Posterior vena cava (tissue), 2 donors: Measurements from ENCODE around the gene TREH. TPM values are rescaled to one million over a fixed set of nuclear protein-coding genes. Genes with fewer than 3 reads are reported as not detected.
"Not testable (repeated sequence)": the region's sequence is repeated elsewhere in the genome, so short reads cannot be mapped to it uniquely, and the experiment has no call there.

Experiments
- DNase-seq: peaks from one replicate; pipeline ENCODE4 v3.0.0-alpha.2; 2020; ENCODE audit warnings: low spot score
- intact Hi-C, 2 donors: fragments of 100-400 bp; cut with DNase I; formaldehyde crosslinking; loops; one replicate each; pipeline versions ENCODE4 v1.14.1 to v1.14.2; 2022 to 2023
- total RNA-seq, 2 donors: library from RNA; stranded (reverse); fragmentation: NEBNext Ultra II Directional; extraction: Animal tissue kit (Norgen Biotek cat#: 25700); gene quantifications; one replicate each; pipeline ENCODE4 v1.2.1, GENCODE V29; 2021
- donor health status: DM: yes; HTN: yes; CAD: no.
- donor health status: DM: yes; HTN: yes; CAD: no.

TREH gene
- total RNA-seq, 2 donors from 2014 or later: not detected

DNA sequence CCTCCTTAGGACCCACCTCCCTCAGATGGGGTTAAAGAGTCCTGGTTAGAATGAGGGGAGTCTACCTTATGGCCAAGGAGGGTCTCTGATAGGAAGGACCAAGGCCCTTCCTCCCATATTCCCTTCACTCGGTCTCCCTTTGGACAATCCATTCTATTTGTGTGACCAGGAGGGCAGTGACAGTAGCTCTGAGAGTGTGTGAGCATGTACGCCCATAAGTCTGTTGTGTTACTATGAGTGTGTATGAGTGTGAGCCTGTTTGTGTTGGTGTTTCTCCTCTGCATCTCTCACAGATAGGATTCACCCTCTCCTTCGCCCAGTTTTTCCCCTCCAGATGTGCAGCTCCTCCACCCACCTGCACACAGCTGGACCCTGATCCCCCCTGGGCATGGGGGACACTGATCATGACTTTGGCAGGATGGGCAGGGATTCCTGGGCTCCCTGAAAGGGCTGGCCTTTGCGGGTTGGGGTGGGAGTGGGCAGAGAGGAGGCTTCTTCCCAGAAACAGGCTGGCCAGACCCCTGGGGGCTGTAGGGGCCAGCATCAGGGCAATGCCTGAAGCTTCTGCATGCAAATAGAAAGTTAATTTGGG is 57.6 kb downstream of the TREH start:
- intact Hi-C loops: no loop called here
- DNase-seq: peak; percentile 66

DNA sequence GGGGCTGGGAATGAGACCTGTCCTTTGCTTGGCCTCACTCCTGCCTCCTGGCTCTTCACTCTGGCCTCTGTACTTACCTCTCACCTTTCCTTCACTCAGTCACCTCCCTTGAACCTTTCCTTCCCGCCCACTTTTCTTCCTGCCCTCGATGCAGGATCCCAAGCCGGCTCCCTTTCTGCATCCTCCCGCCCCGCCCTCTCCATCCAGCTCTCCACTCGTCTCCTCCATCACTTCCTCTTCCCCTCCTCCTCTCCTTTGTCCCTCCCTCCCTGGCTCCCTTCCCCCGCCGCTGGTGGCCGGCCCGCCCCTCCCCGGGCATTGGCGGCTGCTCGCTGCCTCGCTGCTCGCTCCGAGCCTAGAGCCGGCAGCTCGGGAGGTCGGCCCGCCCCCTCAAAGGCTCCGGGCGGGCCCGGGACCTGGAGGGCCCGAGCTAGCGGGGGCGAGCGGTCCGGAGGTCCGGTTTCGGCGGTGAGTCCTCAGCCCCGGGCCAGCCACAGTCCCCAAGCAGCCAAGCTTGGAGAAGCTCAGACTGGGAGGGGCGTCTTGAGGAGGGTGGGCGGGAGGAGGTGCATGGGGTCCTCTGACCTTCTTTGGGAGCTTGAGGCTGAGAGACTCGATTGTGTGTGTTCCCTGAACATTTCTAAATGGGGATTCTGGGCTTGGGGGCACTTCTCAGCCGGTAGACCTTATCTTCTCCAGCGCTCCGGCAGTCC is 58.2 kb downstream of the TREH start:
- intact Hi-C loops: no loop called here
- DNase-seq: peak; percentile 97

DNA sequence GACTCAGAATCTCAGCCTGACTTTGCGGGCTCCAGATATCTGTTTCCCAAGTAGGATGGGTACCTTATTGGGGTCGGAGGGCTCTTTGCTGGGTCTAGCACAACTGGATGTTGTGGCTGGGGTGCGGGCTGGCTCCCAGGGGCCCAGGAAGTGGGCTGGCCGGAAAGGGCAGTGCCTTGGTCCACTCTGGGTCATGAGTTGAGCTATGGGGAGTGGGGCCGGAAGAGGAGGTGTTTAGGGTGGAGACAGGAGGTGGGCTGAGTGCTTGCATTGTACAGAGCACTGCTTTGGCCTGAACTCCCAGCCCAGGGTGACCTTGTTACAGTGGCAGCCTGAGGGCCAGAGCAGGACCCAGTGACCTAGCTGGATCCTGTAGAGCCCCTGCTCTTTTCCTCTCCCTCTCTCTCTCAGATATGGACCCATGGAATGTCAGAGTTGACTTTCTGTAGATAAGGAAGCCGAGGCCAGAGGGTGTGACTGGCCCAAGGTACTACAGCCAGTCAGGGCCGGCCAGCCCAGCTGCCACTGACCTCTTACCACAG is 58.9 kb downstream of the TREH start:
- intact Hi-C loops: no loop called here
- peak; percentile 71 for DNase-seq

DNA sequence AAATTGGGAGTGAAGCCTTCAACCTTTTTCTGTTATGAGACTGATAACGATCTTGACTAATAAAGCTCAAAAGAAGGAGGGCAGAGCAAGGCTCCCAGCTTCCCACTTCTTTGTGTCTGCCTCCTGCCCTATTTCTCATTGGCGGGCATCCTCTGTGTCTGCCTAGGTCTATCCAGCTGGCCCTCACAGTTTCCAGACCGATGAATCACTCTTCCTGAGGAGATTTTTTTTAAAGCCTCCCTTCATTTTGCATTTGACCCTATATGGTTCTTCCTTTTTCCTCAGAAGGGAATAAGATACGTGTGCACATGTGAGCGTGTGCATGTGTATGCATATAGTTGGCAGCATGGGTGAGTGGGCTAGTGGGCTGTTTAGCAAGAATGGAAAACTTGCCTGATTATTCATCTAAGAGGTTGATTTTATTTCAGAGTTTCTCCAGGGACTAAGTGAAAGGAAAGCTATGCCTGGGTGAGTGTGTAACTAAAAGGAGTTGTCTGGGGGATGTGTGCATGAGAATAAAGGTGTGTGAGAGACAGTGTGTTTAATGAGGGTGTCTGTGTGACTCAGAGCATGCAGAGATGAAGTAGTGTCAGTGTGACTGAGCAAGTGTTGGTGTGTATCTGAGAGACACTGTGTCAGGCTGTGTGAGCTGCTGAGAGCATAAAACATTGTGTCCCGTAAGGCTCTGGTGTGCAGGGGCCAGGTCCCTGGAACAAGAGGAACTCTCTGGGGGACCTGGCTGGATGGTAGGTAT is 59.8 kb downstream of the TREH start:
- DNase-seq: peak; percentile 92
- intact Hi-C loops: no loop called here

DNA sequence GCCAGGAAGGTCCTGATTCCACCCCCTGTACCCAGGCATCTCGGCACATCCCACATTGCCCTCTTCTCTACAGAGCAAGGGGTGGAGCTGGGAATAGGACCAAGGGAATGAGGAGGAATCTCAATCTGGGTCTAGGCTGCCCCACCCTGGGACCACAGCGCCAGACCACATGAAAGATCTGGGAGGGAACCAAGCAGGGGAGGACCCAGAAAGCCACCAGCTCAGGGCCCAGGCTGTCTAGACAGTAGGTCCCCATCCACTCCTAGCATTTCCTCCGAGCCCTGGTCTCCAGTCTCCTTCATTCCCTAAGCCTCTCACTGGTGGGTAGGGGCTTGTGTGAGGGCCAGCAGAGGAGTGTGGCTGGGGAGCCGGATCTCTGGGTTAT is 60.5 kb downstream of the TREH start:
- peak; percentile 93 for DNase-seq
- intact Hi-C loops: no loop called here

DNA sequence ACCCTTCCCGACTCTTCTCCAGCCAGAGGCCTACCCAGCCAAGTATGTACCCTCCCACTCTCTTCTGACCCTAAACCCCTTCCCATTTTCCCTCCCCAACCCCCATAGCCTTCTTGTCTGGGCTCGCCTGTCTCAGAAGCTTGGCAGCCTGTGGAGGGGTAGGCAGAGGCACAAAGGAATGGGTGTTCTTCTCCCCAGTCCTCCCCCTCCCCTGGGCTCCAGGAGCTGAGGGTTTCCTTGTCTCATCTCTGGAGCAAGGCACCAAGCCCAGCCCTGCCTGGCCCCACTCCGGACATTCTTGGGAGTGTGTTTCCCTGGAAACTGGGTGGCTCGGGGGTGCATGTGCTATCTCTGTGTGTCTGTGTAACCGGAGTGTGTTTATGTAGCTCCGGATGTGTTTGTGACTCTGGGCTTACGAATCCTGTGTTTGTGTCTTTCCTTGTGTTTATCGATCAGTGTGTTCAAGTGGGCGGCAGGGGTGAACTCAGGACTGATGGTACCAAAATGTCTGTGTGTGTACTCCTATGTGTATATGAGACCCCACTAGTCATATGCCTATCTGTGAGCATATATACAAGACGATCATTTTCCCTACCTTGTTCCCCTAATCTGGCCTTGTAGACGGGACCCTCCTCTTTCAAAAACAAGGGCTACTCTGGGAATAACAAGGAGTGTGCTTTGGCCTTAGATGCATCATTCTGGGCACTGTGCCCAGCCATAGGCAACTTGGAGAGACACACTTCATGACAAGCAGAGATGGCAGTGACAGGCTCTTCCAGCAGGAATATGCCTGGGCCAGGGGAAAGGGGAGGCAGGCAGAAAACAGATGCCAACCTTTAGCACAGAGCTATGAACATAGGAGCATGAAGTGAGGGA is 61.1 kb downstream of the TREH start:
- intact Hi-C loops: no loop called here
- DNase-seq: peak; percentile 95

DNA sequence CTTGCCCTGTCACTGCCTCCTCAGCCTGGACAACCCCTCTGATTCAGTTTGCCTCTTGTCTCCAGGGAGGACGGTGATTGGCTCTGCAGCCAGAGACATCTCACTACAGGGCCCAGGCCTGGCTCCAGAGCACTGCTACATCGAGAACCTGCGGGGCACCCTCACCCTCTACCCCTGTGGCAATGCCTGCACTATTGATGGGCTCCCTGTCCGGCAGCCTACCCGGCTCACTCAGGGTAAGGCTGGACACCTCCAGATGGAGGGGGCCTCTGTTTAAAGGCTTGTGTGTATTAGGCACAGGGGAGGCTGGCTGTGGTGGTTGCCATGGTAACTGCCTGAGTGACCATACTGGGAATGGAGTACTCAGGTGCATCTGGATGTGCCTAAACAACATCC is 63.5 kb downstream of the TREH start:
- peak; percentile 49 for DNase-seq

DNA sequence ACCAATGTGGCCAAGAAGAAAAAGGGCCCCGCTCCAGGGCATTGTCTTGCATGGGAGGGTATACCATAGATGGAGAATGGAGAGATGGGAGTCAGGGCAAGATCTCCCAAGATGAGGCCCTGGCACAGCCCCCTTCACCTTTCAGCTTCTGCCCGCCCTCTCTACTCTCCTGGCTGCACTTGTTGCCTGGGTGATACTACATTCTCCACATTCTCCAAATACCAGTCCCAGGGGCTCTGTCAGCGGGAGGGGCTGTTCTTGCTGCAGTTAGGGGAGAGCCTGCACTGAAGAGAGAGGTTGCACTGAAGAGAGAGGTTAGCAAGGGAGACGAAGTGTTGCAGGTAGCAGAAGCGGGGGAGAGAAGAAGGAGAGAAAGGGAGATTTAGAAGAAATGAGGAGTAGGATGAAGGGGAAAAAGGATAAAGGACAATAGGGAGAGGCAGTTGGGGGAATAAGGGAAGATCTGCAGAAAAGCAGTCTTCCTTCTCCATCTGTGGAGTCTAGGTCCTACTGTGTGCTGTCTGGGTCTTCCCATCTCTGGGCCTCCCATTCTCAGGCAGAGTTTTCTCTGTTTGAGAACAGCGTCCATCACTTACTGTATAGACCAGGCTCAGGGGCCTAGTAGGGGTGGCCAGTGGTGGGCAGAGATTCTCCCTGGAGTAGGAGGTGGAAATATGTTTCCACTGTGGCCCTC is 64.0 kb downstream of the TREH start:
- intact Hi-C loops: no loop called here
- DNase-seq: peak; percentile 44

More for the DNA sequence above, 63.5 kb downstream of the TREH start:
- intact Hi-C loops: no loop called here

DNA sequence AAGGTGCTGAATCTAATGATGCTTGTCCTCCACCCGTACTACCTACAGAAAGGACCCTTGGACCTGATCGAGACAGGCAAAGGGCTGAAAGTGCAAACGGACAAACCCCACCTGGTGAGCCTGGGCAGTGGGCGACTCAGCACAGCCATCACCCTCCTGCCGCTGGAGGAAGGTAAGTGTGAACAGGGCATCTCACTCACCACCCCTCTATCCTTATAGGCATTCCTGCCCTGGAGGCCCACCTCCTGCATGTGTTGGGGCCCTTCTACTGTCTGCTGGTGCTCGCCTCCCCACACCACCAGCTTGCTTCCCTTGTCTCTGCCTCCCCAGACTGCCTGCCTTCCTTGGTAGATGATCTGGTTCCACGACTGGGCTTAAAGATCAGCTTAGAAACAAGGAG is 64.9 kb downstream of the TREH start:
- DNase-seq: peak; percentile 63
- intact Hi-C loops: no loop called here

DNA sequence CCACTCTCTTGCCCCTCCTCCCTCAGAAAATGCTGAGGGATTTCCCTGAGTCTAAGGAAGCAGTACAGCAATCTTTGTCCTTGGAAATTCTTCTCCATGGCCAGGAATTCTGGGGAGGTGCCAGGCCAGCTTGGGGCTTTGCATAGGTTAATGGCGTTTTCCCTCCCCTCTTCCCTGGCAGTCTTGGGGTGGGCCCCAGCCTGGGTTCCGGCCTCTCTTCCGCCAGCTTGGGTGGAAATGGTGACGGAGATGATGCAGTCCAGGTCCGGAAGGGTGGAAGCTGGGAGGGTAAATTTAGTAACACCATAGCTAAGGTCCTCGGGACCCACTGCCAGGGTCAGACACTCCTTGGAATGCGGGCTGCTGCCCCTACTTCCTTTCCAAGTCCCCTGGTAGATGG is 67.1 kb downstream of the TREH start:
- DNase-seq: peak; percentile 83
- intact Hi-C loops: no loop called here

DNA sequence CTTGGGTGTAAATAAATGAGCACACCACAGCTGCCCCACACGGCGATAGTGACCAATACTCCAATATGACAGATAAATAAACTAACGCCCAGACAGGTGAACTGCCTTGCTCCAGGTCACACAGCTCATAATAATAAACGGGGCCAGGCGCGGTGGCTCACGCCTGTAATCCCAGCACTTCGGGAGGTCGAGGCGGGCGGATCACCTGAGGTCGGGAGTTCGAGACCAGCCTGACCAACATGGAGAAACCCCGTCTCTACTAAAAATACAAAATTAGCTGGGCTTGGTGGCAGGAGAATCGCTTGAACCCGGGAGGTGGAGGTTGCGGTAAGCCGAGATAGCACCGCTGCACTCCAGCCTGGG is 68.0 kb downstream of the TREH start:
- peak; percentile 40 for DNase-seq

DNA sequence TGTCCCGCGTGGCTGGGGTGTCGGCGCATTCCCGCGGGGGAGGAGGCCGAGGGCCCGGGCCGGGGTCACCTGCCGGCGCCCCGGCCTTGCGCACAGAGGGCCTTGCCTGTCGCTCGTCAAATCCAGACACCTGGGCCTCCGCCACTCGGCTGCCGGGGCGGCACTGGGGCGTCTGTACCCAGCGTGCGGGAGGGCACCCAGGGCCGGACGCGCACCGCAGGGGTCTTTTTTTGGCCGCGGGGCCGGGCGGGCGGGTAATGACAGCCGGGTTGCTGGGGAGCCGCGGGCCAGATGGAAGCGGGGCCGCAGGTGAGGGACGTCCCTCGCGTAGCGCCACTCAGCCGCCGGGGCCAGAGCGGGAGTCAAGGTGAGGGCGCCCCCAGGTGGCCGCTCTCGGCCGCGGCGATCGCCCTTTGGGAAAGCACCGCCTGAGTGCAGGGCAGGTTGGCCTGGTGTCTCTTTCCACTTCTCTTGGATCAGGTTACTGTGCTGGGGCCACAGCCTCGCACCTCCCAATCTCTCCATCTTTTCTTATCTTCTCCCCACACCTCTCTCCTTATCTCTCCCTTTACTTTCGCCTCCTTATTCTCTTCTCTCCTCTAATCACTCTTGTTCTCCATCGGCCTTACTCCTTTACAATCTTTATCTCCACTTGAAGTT is 68.5 kb downstream of the TREH start:
- intact Hi-C loops: no loop called here
- peak; percentile 93 for DNase-seq

More for the DNA sequence above, 68.0 kb downstream of the TREH start:
- intact Hi-C loops: not testable (repeated sequence)

DNA sequence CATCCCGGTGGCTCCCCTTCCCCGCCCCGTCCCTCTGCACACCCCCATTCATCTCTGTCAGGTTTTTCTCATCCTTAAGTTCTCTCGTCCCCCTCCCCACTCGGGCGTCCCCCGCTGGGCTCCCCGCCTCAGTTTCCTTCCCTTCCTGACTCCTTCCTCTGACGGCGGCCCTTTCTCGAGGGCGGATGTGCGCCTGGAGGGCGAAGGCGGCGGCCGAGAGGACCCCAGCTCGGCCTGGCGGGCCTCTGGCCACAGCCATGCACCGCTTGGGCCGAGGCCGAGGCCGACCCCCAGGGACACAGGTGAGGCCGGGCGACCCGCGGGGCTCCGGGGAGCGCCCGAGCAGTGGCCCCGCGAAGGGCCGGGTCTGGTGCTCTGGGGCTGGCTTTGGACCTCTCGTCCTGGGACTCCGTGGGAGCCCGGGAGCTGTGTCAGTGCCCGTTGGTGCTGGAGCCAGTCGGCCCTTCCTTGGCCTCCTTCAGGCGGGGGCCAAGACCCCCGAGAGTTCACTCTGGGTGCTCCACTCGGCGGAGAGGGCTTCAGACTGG is 69.2 kb downstream of the TREH start:
- peak; percentile 74 for DNase-seq
- intact Hi-C loops: no loop called here

DNA sequence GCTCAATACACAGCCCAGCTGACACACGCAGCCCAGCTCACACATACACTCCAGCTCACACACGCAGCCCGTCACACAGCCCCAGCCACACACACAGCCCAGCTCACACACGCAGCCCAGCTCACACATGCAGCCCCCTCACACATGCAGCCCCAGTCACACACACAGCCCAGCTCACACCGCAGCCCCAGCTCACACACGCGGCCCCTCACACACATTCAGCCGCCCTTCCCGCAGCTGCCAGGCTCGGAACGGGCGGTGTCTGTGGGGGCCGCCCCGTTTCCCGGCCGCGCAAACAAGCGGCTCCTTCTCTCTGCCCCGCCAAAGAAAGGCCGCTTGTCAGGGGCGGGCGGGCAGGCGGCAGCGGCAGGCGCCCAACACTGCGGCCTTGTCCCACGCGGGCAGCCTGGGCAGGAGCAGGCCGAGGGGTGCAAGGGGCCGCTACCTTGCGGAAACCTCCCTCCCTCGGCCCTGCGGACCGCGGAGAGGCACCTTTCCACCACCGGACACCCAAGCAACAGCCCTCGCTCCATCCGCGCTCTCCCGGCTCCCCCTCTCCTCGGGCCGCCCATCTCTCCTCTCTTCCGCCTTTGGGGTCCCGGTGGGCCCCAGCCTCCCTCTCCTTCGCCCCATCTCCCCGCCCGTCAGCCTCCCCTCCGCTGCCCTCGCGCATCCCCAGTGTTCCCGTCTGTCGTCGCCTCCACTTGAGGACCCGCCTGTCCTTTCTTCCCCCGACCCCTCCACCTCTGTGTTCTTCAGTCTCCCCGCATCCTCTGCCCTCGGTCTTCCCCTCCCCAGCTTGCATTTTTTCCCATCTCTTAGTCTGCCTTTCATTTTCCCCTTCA is 69.8 kb downstream of the TREH start:
- intact Hi-C loops: no loop called here
- DNase-seq: peak; percentile 77

DNA sequence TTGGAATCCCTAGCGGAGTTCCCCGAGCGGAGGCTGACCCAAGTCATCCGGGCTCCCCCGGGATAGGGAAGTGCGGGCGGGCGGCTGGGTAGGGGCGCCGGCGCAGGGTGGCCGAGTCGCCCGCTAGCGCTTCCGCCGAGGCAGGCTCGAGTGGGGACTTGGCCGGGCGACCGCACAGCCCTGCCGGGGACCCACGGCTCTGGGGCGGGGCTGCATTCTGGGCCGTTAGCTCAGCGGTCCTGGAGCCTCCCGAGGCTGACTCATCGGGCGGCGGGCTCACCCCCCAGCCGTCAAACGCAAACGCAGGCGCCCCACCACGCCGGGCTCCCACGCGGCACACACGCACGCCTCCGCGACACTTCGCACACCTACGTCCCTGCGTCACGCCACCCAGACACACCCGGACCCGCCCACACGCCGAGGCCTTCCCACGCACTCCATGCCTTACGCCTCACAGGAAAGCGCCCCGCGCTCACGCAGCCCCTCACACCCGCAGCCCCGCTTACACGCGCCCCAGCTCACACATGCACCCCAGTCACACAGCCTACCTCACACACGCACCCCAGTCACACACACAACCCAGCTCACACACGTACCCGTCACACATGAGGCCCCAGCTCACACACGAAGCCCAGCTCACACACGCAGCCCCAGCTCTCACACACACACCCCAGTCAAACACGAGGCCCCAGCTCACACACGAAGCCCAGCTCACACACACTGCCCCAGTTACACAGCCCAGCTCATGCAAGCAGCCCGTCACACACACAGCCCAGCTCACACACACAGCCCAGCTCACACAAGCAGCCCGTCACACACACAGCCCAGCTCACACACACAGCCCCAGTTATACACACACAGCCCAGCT is 70.9 kb downstream of the TREH start:
- peak; percentile 96 for DNase-seq
- intact Hi-C loops: no loop called here
